ENCODE results near the gene ZNF219.

The ZNF219 gene

DNA sequence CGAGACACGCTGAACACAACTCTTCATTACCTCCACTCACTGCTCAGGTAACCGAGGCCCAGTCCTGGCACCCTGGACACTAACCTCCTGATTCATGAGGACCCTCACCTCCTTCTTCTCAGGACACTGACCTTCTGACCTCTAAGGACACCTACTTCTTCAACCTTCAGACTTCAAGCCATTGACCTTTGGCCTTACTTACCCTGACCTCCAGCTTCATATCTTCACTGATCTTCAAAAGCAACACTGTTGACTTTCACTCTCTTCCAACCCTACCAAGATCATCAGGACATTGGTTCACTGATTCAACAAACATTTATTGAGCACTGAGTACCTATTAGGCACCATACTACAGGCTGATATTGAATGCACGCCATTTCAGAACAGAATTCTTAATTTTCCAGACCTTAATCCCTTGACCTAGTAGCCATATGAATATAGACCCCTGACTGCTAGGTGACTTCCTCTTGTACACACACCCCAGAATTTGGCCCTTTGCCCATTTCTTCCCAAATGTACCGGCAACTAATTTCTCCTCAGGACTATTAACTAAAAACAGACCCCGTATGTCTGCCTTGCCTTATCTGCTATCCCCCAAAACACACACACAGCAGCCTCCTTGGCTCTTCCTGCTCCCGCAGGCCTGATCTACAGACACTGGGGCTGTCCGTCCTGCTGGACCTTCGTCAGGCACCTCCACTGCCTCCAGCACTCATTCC lies 22.6 kb downstream of the ZNF219 start:
- H3K4me3 Mint-ChIP-seq = no peak overlapping the region
- H3K4me1 Mint-ChIP-seq = peaks cover 31% of the 10 kb centered on the region
- TF ChIP-seq, protein P1, sequence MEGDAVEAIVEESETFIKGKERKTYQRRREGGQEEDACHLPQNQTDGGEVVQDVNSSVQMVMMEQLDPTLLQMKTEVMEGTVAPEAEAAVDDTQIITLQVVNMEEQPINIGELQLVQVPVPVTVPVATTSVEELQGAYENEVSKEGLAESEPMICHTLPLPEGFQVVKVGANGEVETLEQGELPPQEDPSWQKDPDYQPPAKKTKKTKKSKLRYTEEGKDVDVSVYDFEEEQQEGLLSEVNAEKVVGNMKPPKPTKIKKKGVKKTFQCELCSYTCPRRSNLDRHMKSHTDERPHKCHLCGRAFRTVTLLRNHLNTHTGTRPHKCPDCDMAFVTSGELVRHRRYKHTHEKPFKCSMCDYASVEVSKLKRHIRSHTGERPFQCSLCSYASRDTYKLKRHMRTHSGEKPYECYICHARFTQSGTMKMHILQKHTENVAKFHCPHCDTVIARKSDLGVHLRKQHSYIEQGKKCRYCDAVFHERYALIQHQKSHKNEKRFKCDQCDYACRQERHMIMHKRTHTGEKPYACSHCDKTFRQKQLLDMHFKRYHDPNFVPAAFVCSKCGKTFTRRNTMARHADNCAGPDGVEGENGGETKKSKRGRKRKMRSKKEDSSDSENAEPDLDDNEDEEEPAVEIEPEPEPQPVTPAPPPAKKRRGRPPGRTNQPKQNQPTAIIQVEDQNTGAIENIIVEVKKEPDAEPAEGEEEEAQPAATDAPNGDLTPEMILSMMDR (IDR thresholded peaks at IDR 0.05) = no peak
- H3K27me3 Mint-ChIP-seq (ENCODE audit: low read depth, poor library complexity) = peaks cover 3% of the 10 kb centered on the region
- H3K36me3 Mint-ChIP-seq (ENCODE audit: low read depth) = peaks cover 62% of the 10 kb centered on the region
- no peak overlapping the region for H3K27ac Mint-ChIP-seq
- H3K9me3 Mint-ChIP-seq = no peaks in the 10 kb centered on the region
- no peak for DNase-seq

DNA sequence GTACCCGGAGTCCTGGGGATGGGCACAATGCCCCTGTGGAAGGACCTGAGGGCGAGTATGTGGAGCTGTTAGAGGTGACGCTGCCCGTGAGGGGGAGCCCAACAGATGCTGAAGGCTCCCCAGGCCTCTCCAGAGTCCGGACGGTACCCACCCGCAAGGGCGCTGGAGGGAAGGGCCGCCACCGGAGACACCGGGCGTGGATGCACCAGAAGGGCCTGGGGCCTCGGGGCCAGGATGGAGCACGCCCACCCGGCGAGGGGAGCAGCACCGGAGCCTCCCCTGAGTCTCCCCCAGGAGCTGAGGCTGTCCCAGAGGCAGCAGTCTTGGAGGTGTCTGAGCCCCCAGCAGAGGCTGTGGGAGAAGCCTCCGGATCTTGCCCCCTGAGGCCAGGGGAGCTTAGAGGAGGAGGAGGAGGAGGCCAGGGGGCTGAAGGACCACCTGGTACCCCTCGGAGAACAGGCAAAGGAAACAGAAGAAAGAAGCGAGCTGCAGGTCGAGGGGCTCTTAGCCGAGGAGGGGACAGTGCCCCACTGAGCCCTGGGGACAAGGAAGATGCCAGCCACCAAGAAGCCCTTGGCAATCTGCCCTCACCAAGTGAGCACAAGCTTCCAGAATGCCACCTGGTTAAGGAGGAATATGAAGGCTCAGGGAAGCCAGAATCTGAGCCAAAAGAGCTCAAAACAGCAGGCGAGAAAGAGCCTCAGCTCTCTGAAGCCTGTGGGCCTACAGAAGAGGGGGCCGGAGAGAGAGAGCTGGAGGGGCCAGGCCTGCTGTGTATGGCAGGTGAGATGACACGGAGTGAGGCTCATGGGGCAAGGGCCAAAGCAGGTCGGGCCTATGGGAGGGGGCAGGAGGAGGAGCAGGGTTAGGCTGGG lies 23.8 kb downstream of the ZNF219 start:
- TF ChIP-seq, protein P1 (IDR thresholded peaks at IDR 0.05) = no peak
- Mint-ChIP-seq H3K27ac (no peak overlapping the region), H3K36me3 (ENCODE audit: low read depth) (peaks cover 53% of the 10 kb centered on the region), H3K4me3 (no peak overlapping the region), H3K27me3 (ENCODE audit: low read depth, poor library complexity) (peaks cover 3% of the 10 kb centered on the region), H3K4me1 (peaks cover 34% of the 10 kb centered on the region), H3K9me3 (no peaks in the 10 kb centered on the region)
- no peak for DNase-seq

DNA sequence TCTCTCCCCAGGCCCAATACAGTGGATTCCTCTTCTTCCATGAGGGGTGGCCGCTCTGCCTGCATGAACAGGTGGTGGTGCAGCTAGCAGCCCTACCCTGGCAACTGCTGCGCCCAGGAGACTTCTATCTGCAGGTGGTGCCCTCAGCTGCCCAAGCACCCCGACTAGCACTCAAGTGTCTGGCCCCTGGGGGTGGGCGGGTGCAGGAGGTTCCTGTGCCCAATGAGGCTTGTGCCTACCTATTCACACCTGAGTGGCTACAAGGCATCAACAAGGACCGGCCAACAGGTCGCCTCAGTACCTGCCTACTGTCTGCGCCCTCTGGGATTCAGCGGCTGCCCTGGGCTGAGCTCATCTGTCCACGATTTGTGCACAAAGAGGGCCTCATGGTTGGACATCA lies 24.5 kb downstream of the ZNF219 start:
- Mint-ChIP-seq H3K9me3 (no peaks in the 10 kb centered on the region), H3K4me1 (peaks cover 42% of the 10 kb centered on the region), H3K27ac (no peak overlapping the region), H3K4me3 (no peak overlapping the region), H3K36me3 (ENCODE audit: low read depth) (peaks cover 46% of the 10 kb centered on the region), H3K27me3 (ENCODE audit: low read depth, poor library complexity) (peaks cover 3% of the 10 kb centered on the region)
- DNase-seq = no peak
- TF ChIP-seq, protein P1 (IDR thresholded peaks at IDR 0.05) = no peak

- DNase-seq = no peak
- Mint-ChIP-seq H3K9me3 (no peaks in the 10 kb centered on the region), H3K27me3 (ENCODE audit: low read depth, poor library complexity) (peaks cover 3% of the 10 kb centered on the region), H3K4me1 (peaks cover 50% of the 10 kb centered on the region), H3K36me3 (ENCODE audit: low read depth) (peaks cover 42% of the 10 kb centered on the region), H3K4me3 (peak overlapping the region; percentile 94), H3K27ac (peak overlapping the region; percentile 99)
- TF ChIP-seq, protein P1 (IDR thresholded peaks at IDR 0.05) = no peak
Observed at GRCh38 chr14:21072781-21073339, 25.6 kb downstream of the ZNF219 start.

DNA sequence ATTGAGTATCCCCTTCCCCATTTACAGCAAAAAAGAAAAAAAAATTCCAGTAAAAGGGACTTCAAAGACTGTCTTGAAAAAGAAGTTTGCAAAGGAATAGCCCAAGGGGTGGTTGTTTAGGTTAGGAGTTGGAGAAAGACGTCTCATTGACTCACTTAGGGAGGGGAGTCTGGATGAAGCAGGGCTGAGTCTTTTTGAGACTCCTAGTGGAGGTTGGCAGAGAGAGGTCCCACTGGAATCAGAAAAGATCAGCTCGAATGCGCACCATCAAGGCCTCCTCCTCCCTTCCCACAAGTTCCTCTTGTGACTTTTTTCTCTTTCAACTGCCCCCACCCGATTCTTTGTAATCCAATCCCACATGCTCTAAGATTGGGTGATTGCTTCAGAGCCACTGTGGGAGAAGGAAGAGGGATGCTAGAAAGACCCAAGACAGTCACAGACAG lies 26.4 kb downstream of the ZNF219 start:
- Mint-ChIP-seq H3K9me3 (no peaks in the 10 kb centered on the region), H3K4me1 (peaks cover 56% of the 10 kb centered on the region), H3K27me3 (ENCODE audit: low read depth, poor library complexity) (no peaks in the 10 kb centered on the region), H3K36me3 (ENCODE audit: low read depth) (peaks cover 34% of the 10 kb centered on the region), H3K27ac (peak overlapping the region; percentile 99), H3K4me3 (peak overlapping the region; percentile 94)
- TF ChIP-seq, protein P1 (IDR thresholded peaks at IDR 0.05) = no peak
- DNase-seq = no peak
